ENCODE measurements around the gene STIL.
A peak's percentile ranks its signal among the peaks of the same experiment; 100 is the strongest.
"Not testable (repeated sequence)": the region's sequence is repeated elsewhere in the genome, so short reads cannot be mapped to it uniquely, and the experiment has no call there.

STIL gene

DNA sequence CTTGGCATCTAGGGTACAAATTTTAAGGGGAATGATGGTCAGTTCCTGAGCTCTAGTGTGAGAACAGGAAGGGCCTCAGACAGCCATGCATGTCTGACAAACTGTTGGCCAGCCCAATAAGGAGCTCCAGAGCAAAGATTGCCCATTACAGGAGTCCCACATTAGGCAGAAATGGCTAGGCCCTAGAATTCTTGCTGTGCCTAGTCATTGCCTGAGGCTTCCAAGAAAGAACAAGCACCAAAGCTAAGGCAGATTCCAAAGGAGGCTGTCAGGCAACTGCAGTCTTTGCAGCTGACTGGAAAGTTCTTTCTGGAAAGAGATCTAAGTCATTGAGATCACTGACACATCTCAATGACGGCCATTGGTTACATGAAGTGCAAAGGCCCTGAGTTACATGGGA is 3.9 kb upstream of the STIL start:
- no peak for DNase-seq

DNA sequence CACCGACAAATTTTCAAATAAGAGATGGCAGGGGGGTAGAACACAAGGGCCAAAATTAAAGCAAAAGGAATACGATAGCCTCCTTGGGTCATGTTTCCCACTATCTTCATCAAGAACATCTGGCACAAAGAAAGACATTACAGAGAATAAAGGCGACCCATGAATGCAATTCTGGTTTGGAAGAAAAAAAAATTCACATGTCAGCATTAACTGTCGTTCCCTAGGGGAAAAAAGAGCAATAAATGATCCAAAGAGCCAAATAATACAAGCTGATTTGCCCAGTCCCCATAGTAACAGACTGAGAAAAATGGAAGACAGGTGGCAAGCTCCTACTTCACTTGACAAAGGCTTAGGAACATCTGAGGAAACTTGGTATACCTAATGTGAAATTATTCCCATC is 4.5 kb downstream of the STIL start:
- DNase-seq, result no peak

DNA sequence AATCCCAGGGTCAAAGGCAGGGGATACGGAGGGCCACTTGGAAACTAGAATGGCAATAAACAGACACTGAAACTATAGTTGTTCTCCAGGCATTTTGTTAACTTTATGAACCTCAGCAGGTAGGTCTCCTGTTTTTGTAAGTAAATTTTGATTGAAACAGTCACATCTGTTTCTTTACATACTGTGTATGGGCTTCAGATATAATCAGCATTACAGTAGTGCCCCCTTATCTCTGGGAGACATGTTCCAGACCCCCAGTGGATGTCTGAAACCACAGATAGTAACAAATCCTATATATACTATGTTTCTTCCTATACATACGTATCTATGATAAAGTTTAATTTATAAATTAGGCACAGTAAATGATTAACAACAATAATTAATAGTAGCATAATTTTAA is 11.5 kb downstream of the STIL start:
- DNase-seq, result no peak

DNA sequence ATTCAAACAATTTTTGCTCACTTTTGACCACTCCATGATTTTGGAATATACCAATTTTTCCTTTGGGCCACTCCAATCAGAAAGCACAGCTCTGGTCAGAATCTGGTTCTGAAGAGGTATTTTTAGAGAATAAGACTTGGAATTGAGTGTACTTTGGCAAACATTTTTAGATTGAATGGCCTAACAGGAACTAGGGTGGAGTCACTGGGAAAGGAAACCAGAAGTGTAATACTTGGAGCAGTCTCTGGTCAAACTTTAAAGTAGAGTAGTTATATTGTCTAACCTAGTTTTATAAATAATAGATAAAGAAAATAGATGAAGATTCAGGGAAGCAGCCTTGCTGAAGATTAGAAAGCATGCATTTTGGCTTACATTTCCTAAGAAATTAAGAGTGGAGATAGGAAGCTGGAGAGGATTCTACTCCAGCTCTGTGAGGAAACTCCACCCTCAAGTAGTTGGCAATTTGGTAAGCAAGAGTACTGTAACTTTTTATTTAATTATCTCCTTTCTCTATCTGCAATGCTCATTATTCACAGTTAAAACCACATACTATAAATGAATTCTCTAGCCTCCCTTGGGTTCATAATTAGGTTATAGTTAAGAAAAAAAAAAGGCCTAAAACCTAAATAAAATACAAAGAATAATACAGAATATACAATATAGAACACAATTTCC is 15.8 kb downstream of the STIL start:
- no peak for DNase-seq

DNA sequence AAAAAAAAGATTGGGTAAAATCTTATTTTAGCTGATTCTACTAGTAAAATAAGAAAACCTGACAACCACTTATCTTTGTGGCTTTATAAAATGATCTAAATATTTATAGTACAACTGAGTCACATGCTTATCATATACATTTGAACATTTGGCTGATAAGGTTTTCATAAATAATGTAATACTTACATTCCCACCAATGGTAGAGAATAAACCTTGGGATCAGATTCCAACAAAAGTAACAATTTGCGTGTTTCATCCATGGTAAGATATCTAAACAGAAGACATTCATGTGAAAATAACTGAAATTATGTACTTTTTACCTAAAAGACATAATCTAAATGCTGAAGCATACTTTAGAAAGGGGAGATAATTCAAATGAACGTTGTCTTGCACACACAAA is 18.4 kb downstream of the STIL start:
- no peak for DNase-seq

DNA sequence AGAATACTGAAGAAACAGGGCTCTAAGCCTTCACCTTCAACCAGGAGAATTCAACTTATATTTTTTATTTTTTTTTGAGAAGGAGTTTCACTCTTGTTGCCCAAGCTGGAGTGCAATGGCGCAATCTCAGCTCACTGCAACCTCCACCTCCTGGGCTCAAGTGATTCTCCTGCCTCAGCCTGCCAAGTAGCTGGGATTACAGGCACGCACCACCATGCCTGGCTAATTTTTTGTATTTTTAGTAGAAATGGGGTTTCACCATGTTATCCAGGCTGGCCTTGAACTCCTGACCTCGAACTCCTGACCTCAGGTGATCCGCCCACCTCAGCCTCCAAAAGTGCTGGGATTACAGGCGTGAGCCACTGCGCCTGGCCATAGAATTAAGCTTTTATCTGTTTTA is 19.1 kb downstream of the STIL start:
- DNase-seq, result not testable (repeated sequence)

DNA sequence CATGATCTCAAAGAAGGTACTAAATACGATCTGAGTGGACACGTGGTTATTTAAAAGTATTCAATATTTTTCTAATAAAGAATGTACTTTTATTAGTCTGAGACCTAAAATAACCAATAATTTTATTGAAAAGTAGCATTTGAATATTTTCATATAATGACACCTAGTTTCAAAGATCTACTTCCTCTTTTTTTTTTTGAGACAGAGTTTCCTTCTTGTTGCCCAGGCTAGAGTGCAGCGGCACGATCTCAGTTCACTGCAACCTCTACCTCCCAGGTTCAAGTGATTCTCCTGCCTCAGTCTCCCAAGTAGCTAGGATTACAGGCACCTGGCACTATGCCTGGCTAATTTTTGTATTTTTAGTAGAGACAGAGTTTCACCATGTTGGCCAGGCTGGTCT is 25.8 kb downstream of the STIL start:
- not testable (repeated sequence) for DNase-seq

DNA sequence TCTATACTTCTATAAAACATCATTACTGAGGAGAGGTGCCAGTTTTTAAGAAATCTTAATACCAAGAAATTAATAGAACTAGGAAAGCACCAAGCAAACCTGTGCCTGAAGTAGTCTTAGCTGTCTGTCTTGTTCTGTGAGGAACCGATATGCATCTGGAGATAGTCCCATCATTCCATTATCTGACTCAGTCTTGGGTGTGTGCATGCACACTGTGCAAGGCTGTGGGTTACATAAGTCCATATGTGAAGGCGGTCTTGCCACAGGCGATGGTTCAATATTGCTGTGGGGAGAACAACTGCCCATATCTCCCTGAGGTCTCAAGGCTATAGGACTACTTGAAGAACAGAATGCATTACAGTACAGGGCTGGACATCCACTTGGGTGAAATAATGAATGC is 33.8 kb downstream of the STIL start:
- DNase-seq, result no peak

DNA sequence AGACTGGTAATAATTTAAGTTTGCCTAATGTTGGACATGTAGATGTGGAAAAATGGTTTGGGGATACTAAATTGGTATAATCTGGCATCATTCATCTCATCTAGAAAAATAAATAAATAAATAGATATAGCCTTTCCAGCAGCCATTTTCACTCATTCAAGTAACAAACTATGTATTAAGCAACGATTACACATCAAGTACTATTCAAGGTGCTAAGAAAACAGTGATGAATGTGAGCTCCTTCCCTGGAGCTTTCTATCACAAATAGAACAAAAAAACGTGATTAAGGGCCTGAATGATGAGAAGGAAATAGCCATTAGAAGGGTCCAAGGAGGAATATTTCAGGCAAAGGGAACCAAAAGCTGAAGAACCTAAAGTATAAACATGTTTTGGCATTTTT is 37.1 kb downstream of the STIL start:
- DNase-seq, result no peak

DNA sequence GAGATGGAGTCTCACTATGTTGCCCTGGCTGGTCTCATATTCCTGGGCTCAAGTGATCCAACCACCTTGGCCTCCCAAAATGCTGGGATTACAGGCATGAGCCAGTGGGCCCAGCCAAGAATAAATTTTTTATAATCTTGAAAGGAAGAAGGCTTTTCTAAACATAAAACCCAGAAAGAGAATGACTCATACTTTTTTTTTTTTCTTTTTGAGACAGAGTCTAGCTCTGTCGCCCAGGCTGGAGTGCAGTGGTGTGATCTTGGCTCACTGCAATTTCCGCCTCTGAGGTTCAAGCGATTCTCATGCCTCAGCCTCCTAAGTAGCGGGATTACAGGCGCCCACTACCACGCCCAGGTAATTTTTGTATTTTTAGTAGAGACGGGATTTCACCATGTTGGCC is 38.1 kb downstream of the STIL start:
- not testable (repeated sequence) for DNase-seq

DNA sequence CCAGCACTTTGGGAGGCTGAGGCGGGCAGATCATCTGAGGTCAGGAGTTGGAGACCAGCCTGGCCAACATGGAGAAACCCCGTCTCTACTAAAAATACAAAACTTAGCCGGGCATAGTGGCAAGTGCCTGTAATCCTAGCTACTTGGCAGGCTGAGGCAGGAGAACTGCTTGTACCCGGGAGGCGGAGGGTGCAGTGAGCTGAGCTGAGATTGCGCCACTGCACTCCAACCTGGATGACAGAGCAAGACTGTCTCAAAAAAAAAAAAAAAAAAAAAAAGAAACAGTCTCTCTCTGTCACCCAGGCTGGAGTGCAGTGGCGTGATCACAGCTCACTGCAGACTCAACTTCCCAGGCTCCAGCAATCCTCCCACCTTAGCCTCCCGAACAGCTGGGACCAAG is 48.4 kb downstream of the STIL start:
- not testable (repeated sequence) for DNase-seq

DNA sequence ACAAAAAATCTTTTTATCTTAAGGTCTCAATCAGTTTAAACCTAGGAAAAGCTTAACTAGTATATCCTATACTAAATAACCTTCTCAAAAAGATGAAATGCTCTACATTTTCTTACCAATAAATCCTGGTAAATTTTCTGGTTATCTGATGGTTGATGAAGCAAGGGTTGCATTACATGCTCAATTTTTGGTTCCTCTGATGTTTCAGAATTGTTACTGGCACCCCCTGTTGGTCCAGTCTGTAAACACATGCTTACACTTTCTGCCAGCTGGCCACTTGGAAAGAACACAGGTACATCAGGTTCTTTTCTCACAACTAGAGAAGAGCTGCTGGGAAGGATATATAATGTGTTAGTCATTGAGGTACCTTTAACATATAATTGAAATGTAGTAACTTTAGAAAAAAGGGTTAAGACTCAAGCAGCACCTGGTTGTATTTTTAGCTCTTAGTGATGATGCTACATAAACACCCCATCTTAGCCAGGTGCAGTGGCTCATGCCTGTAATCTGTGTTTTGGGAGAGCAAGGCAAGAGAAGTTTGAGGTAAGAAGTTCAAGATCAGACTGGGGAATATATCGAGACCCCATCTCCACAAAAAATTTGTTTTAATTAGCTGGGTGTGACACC is 51.0 kb downstream of the STIL start:
- peak in 1 of 2 donors; percentile 49 for DNase-seq

DNA sequence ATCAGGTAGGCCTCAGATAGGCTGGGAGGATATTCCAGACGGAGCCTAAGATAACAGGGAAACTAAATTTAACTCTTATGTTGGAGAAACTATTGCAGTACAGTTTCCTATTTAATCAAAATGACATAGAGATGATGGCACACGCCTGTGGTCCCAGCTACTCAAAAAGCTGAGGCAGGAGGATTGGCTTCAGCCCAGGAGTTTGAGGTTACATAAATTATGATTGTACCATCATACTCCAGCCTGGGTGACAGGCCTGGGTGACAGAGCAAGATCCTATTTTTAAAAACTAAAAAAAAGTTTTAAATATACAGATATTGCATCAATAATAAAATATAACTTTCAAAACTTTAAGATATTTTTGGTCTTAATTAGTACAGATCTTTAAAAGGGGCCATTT is 56.7 kb downstream of the STIL start:
- DNase-seq, result no peak

DNA sequence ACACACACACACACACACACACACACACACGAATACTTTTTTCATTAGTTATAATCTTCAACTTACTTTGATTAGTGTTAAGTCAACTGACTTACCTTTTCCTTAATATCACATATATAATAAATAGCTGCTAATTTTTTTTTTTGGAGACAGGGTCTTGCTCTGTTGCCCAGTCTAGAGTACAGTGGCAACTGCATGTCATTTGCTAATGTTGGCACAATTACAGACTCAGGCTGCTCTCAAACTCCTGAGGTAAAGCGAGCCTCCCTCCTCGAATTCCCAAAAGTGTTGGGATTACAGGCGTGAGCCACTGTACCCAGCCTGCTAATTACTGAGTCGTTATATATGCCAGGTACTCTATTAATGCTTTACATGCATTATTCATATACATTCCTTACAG is 61.2 kb downstream of the STIL start:
- DNase-seq, result no peak

DNA sequence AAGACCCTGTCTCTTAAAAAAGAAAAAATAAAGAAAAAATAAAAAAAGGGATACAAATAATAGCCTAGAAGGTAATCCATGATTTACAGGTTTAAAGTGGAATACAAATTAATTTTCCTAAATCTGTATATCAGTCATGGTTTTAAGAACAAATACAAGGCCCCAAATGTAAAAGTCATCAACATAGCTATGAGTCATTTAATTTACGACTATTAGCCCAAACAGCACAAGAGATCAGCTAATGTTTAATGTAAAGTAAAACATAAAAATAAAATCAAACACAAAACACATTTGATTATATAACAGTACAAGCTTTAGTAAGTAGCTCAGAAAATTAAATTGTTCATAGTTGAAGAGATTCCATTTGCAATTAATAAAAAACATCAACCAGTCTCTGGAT is 61.6 kb downstream of the STIL start:
- no peak for DNase-seq

DNA sequence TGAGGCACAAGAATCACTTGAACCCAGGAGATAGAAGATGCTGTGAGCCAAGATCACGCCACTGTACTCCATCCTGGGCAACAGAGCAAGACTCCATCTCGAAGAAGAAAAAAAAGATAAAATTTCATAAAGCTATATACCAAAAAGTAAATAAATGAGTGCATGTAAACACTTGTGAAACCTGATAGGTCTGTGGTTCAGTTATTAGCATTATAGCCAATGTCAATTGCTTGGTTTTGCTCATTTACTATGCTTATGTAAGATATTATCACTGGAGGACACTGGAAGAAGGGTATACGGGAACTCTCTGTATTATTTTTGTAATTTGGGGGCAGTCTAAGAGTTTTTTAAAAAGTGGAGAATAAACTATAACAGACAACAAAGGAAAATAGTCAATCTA is 64.2 kb downstream of the STIL start:
- DNase-seq, result no peak

DNA sequence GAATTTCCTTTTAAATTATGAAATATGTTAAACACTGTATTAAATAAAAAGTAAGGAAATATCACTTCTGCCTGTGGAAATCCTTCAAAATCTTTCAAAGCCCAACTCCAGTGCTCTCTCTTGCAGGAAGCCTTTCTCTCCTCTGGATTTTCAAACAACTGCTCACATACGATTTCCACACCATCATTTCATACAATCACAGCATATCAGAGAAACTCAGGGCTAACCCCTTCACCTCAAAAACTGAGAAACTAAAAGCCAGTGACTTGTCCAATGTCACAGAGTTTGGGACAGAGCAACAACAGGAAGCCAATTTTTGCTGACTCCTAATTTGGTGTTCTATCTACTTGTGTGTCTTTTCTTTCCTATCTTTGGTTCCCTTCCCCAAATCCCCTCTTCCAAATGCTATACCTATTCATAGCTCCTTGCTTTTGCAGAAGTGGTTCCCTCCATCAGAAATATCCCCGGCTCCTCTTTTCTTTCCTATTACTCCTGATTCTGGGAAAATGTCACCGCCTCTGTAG is 69.5 kb downstream of the STIL start:
- no peak for DNase-seq

DNA sequence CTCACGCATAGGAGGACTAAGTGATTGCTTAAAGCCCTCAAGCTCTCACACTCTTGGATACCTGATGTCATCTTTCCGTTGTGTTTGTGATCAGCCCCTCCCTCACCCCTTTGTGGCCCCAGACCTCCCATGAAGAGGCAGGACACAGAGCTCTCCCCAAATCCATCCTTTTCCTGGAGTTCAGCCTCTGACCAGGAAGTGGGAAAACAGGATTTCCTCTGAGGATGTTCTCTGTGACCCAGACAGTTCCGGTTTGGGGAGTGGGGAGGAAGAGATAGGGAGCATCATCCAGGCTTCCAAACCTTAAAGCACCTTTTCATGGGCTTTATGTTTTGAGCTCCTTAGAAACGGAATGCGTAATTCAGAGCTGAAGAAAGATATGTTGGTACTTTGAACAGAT is 70.0 kb downstream of the STIL start:
- DNase-seq, result no peak

DNA sequence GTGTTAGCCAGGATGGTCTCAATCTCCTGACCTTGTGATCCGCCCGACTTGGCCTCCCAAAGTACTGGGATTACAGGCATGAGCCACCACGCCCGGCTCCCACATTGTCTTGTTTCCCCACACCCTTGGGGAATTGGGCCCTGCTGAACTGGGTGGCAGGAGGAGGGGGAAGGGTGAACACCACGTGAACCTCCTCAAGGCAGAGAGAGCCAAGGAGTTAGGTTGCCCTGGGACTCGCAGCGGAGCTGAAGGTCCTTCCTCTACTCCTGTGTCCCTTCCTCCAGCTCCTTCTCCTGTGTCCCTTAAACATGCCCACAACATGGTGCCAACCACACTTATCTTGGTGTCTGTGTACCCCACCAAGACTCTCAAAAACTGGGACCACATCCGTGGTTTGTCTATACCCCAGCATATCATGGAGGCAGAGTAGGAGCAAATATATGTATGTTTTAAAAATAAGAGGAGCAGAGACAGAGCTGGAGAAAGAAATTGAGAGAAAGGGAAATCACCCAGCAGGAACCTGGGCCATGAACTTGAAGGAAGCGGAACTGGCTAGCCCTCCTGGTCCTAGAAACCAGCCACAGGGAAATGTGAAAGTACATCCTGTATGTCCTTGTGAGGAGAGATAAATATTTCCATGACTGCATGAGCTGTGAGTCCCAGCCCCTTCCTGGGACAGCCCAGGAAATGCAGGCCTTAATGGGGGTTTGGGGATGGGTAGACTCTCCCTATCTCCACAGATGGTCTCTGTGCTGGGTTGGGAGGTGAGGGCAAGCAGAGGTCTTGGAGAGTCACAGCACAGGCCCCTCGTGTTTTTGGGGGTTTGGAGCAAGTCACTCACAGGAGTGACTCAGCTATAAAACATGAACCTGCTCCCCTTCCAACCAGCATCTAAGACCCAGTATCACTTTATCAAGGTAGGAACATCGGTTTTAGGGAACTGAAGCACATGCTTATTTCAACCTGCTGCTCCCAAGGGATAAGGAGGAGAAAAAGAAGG is 72.5 kb downstream of the STIL start:
- no peak for DNase-seq

DNA sequence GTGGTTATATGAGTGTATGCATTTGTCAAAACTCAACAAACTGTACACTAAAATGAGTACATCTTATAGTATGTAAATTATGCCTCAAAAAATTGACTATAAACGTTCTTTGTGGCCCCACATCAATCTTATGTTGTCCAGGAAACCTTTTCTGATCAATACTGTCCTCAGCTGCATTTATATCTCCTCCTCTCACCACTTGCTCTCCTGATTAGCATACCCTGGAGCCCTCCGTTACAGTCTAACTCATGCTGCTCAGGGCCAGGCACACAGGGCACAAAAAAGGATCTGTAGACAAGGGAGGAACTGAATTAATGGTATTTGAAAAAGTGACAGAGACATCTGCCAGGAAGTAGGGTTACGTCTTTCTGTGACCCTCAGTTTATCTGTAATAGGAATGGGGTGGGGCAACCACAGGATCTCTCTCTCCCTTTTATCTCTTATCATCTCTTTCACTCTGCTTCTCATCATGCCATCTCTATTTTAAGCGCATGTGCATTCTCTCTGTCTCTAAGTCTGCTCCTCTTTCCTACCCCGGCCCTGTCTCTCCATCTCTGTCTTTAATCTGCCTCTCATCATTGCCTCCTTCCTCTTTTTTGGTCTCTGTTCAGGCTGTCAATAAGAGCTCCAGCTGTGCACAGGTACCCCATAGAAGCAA is 74.9 kb downstream of the STIL start:
- no peak for DNase-seq

DNA sequence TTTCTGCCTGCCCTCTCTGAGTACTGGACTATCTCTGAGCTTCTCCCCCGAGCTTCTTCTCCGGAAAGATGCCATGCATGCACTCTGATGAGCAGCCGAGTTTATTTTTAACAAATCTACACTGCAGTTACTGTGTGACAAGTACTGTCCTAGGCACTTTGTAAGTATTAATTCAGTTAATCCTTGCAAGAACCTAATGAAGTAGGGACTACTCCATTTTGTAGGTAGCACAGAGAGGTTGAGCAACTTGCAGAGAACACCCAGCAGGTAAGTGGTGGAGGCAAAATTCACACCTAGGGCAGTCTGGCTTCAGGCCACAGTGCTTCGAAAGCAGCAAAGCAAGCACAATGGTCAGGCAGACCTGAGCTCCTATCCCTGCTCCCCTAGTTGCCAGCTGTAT is 78.1 kb downstream of the STIL start:
- no peak for DNase-seq

DNA sequence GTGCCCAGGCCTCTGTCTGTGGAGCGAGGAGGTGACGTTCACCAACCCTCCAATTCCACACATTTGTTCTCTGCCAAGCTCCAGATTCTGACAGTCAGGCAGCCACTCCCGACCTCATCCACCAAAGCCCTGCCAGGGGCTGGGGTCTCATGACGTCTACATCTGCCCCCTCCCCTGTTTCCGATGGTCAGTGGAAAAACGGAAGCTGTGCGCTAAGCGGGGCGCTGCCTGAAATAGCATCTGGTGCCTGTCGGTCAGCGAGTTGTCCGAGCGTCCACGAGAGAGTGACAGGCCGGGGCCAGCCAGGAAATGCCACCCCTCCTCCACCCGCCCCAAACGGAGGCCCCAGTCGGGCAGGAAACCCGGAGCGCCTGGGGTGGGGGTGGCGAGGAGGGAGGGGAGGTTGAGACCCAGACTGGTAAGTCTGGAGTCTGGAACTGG is 78.7 kb downstream of the STIL start:
- DNase-seq, result no peak

DNA sequence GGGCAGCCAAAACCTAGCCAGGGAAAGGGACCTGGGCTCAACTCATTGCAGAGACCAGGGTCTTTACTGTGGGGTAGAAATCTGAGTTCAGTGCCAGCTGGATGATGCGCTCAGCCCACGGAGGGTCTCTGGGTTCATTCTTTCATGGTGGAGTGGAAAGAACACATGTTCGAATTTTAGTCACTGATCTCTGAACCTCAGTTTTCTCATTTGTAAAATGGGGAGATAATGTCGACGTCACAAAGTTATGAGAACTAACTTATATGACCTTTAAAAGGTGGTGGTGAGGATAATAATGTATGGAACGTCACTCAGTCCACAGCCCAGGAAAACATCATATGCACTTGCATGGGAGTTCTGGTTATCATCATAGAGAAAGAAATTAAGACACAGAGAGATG is 80.8 kb downstream of the STIL start:
- DNase-seq, result no peak

Data from CD4-positive, alpha-beta T cell treated with Interleukin-1 beta for 1 hour (primary cell).